ENCODE measurements around the gene HPS1. TPM values are rescaled to one million over a fixed set of nuclear protein-coding genes. Genes with fewer than 3 reads are reported as not detected.

HPS1 gene
- total RNA-seq, 3 donors from 2014 or later (not counting 1 experiment from before 2014, with no cell fraction given), result 92.4 to 103 (median 102) TPM

DNA sequence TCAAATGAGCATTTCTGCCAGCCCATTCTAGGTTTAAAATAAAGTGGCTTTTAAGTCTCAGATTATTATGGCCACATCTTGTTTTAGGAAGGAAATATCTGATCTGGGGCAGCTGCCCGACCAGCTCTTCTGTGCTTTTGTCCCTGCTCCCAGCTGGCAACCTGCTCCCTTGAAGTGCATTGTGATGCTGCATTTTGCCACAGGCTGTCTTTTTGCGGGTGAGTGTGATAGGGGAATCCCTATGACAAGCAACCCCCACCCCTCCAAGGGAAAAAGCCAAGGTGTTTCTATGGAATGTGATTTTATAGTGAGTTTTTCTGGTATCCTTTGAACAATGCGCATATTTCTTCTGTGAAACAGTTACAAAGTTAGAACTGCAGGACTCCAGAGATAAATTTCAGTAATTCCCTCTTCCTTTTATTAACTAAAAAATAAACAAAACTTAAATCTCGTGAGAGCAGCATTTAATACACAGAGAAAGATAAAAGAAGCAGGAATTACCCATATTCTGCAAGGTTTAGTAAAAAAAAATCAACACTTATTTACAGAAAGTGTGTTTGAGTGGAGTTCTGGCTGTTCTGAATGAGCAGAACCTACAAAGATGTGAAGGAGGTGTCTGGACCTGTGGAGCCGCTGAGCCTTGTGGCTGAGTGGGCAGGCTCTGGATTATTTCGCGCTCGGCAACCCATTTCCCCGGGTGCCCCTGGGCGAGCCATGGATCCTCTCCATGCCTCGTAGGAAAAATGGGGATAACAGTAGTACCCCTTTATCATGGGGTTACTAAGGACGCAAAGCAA lies 10.1 kb upstream of the HPS1 start:
- Mint-ChIP-seq H3K36me3 (no peaks in the 10 kb centered on the region), H3K27ac (no peak overlapping the region), H3K4me1 (no peaks in the 10 kb centered on the region), H3K27me3 (ENCODE audit: low read depth in 2 of 2) (peaks cover 23 to 38% of the 10 kb centered on the region in 2 donors), H3K4me3 (no peak overlapping the region), H3K9me3 (no peaks in the 10 kb centered on the region)
- H3K4me3 ChIP-seq (ENCODE audit: low read length), result no peak overlapping the region
- H3K27ac ChIP-seq (ENCODE audit: low read length), result no peak overlapping the region
- ATAC-seq, result no peak
- no peaks in the 10 kb centered on the region for H3K27me3 ChIP-seq (ENCODE audit: control insufficient read depth, insufficient read depth, low read length)
- H3K36me3 ChIP-seq (ENCODE audit: control insufficient read depth, insufficient read depth, low read length), result no peaks in the 10 kb centered on the region
- TF ChIP-seq, protein P1, sequence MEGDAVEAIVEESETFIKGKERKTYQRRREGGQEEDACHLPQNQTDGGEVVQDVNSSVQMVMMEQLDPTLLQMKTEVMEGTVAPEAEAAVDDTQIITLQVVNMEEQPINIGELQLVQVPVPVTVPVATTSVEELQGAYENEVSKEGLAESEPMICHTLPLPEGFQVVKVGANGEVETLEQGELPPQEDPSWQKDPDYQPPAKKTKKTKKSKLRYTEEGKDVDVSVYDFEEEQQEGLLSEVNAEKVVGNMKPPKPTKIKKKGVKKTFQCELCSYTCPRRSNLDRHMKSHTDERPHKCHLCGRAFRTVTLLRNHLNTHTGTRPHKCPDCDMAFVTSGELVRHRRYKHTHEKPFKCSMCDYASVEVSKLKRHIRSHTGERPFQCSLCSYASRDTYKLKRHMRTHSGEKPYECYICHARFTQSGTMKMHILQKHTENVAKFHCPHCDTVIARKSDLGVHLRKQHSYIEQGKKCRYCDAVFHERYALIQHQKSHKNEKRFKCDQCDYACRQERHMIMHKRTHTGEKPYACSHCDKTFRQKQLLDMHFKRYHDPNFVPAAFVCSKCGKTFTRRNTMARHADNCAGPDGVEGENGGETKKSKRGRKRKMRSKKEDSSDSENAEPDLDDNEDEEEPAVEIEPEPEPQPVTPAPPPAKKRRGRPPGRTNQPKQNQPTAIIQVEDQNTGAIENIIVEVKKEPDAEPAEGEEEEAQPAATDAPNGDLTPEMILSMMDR (IDR thresholded peaks at IDR 0.05), result no peak
- DNase-seq, result no peak
- H3K4me1 ChIP-seq (ENCODE audit: control insufficient read depth, insufficient read depth, low read length), result no peaks in the 10 kb centered on the region
- H3K9me3 ChIP-seq (ENCODE audit: control insufficient read depth, insufficient read depth, low read length), result no peaks in the 10 kb centered on the region
- 90% methylated on average over 10 of the region's 12 CpGs for WGBS (ENCODE audit: insufficient coverage)
- intact Hi-C loops (cut with micrococcal nuclease), result no loop called here

DNA sequence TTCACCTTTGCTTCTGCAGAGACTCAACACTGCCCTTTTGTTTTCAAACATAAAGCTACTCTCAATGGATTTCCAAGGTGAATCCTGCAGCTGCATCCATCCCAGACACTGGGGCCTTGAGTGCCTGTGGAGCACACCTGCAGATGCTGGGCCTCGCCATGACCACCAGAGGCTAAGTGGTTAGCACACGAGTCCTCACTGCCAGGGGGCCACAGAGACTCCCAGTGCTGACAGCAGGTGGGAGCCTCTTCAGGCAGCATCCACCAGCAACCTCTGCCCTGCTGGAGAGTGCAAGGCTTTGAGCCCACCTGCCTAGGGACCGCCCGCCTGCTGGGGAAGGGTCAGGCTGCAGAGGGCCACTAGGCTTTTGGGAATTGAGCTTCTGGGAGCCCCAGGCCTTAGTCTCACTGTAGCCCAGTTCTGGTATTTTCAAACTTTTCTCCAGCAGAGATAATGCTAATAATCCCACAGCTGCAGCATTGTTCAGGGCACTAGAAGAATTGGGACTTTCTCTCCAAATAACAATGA lies 9.4 kb upstream of the HPS1 start:
- Mint-ChIP-seq H3K27ac (no peak overlapping the region), H3K36me3 (no peaks in the 10 kb centered on the region), H3K27me3 (ENCODE audit: low read depth in 2 of 2) (peaks cover 25 to 43% of the 10 kb centered on the region in 2 donors), H3K4me1 (no peaks in the 10 kb centered on the region), H3K9me3 (no peaks in the 10 kb centered on the region), H3K4me3 (no peak overlapping the region)
- TF ChIP-seq, protein P1 (IDR thresholded peaks at IDR 0.05), result no peak
- no peak overlapping the region for H3K27ac ChIP-seq (ENCODE audit: low read length)
- intact Hi-C loops (cut with micrococcal nuclease), result no loop called here
- H3K9me3 ChIP-seq (ENCODE audit: control insufficient read depth, insufficient read depth, low read length), result no peaks in the 10 kb centered on the region
- 84% methylated on average over 4 of the region's 4 CpGs for WGBS (ENCODE audit: insufficient coverage)
- H3K4me3 ChIP-seq (ENCODE audit: low read length), result no peak overlapping the region
- no peak for ATAC-seq
- DNase-seq, result no peak
- H3K36me3 ChIP-seq (ENCODE audit: control insufficient read depth, insufficient read depth, low read length), result no peaks in the 10 kb centered on the region
- H3K4me1 ChIP-seq (ENCODE audit: control insufficient read depth, insufficient read depth, low read length), result no peaks in the 10 kb centered on the region
- H3K27me3 ChIP-seq (ENCODE audit: control insufficient read depth, insufficient read depth, low read length), result no peaks in the 10 kb centered on the region

DNA sequence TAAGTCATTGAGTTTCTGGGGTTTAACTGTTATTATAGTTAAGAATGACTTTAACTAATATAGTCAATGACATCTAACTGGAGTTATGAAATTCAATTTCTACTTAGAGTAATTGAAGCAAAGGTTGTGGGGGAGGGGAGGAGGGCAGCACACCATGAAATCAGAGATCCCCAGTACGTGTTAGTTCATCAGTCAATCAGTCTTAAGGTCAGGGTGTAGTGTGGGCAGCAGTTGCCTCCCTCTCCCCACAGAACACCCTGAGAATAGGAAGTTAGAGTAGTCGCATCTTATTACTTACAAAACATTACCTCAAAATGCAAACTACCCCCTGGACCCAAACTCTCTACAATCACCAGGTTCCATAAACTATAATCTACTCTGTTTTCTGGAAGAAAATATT lies 7.0 kb upstream of the HPS1 start:
- Mint-ChIP-seq H3K36me3 (no peaks in the 10 kb centered on the region), H3K27me3 (ENCODE audit: low read depth in 2 of 2) (peaks cover 31 to 55% of the 10 kb centered on the region in 2 donors), H3K4me3 (no peak overlapping the region), H3K27ac (no peak overlapping the region), H3K9me3 (no peaks in the 10 kb centered on the region), H3K4me1 (no peaks in the 10 kb centered on the region)
- TF ChIP-seq, protein P1 (IDR thresholded peaks at IDR 0.05), result no peak
- no peaks in the 10 kb centered on the region for H3K9me3 ChIP-seq (ENCODE audit: control insufficient read depth, insufficient read depth, low read length)
- ATAC-seq (no peak), DNase-seq (no peak)
- H3K27ac ChIP-seq (ENCODE audit: low read length), result no peak overlapping the region
- intact Hi-C loops (cut with micrococcal nuclease), result no loop called here
- WGBS (ENCODE audit: insufficient coverage), result 80% methylated on average over 1 of the region's 2 CpGs
- H3K4me3 ChIP-seq (ENCODE audit: low read length), result no peak overlapping the region
- no peaks in the 10 kb centered on the region for H3K4me1 ChIP-seq (ENCODE audit: control insufficient read depth, insufficient read depth, low read length)
- no peaks in the 10 kb centered on the region for H3K36me3 ChIP-seq (ENCODE audit: control insufficient read depth, insufficient read depth, low read length)
- H3K27me3 ChIP-seq (ENCODE audit: control insufficient read depth, insufficient read depth, low read length), result no peaks in the 10 kb centered on the region

Data from natural killer cell (primary cell).